H9 (cell line): ENCODE results near the gene RGP1. TPM values are rescaled to one million over a fixed set of nuclear protein-coding genes. Genes with fewer than 3 reads are reported as not detected.

ENCODE experiments used
- DNase-seq: peaks from one replicate; pipeline ENCODE4 v3.0.0-alpha.2; 2017
- H2AFZ ChIP-seq: one replicate; pipeline ENCODE4 v1.6.1; 2013; ENCODE audit warnings: mild to moderate bottlenecking, low read length, control low read depth, moderate library complexity
- H2AK5ac ChIP-seq: 2 replicates; pipeline ENCODE4 v1.6.1; 2013; ENCODE audit warnings: low read length, control low read depth, mixed read lengths; ENCODE audit not compliant: insufficient read length
- H2BK120ac ChIP-seq: one replicate; pipeline ENCODE4 v1.6.1; 2013; ENCODE audit warnings: low read depth, mild to moderate bottlenecking, low read length, control low read depth, inconsistent platforms; ENCODE audit not compliant: poor library complexity, severe bottlenecking
- H2BK12ac ChIP-seq: 2 replicates; pipeline ENCODE4 v1.6.1; 2013; ENCODE audit warnings: low read length, control low read depth, mixed read lengths, low read depth; ENCODE audit not compliant: insufficient read length
- H2BK15ac ChIP-seq: 2 replicates; pipeline ENCODE4 v1.6.1; 2013; ENCODE audit warnings: low read depth, low read length, control low read depth
- H2BK20ac ChIP-seq: one replicate; pipeline ENCODE4 v1.6.1; 2013; ENCODE audit warnings: low read depth, mild to moderate bottlenecking, low read length, control low read depth, inconsistent platforms; ENCODE audit not compliant: poor library complexity, severe bottlenecking
- H2BK5ac ChIP-seq: 2 replicates; pipeline ENCODE4 v1.6.1; 2013; ENCODE audit warnings: low read length, control low read depth, mixed read lengths; ENCODE audit not compliant: insufficient read length
- H3K14ac ChIP-seq: 2 replicates; pipeline ENCODE4 v1.6.1; 2013; ENCODE audit warnings: low read length, control low read depth; ENCODE audit not compliant: insufficient read depth
- H3K18ac ChIP-seq: 2 replicates; pipeline ENCODE4 v1.6.1; 2013; ENCODE audit warnings: low read depth, mild to moderate bottlenecking, mixed read lengths, low read length, control low read depth; ENCODE audit not compliant: insufficient read length
- H3K23ac ChIP-seq: 2 replicates; pipeline ENCODE4 v1.6.1; 2013; ENCODE audit warnings: low read length, control low read depth, mixed read lengths, low read depth; ENCODE audit not compliant: insufficient read length
- H3K23me2 ChIP-seq: 2 replicates; pipeline ENCODE4 v1.6.1; 2013; ENCODE audit warnings: low read depth, mild to moderate bottlenecking, mixed read lengths, low read length, control low read depth; ENCODE audit not compliant: insufficient read length, poor library complexity, severe bottlenecking
- H3K27ac ChIP-seq: 2 replicates; pipeline ENCODE4 v1.5.1; 2013; ENCODE audit warnings: low read length, control low read depth, mixed read lengths, low read depth; ENCODE audit not compliant: insufficient read length
- H3K27me3 ChIP-seq: 2 replicates; pipeline ENCODE4 v1.6.1; 2013; ENCODE audit warnings: low read length, control low read depth, inconsistent platforms; ENCODE audit not compliant: insufficient read depth
- H3K4ac ChIP-seq: 2 replicates; pipeline ENCODE4 v1.6.1; 2013; ENCODE audit warnings: low read depth, mild to moderate bottlenecking, control low read depth, inconsistent platforms, low read length, moderate library complexity
- H3K4me1 ChIP-seq: 2 replicates; pipeline ENCODE4 v1.6.1; 2013; ENCODE audit warnings: low read length, control low read depth, inconsistent platforms; ENCODE audit not compliant: insufficient read depth
- H3K4me2 ChIP-seq: 2 replicates; pipeline ENCODE4 v1.6.1; 2013; ENCODE audit warnings: low read length, control low read depth, mixed read lengths; ENCODE audit not compliant: insufficient read length, insufficient read depth
- H3K56ac ChIP-seq: 2 replicates; pipeline ENCODE4 v1.6.1; 2013; ENCODE audit warnings: low read depth, mild to moderate bottlenecking, mixed read lengths, low read length, control low read depth; ENCODE audit not compliant: insufficient read length
- H3K79me1 ChIP-seq: 2 replicates; pipeline ENCODE4 v1.6.1; 2013; ENCODE audit warnings: low read depth, mild to moderate bottlenecking, moderate library complexity, low read length, control low read depth, inconsistent platforms; ENCODE audit not compliant: insufficient read depth, poor library complexity, severe bottlenecking
- H3K79me2 ChIP-seq: 2 replicates; pipeline ENCODE4 v1.6.1; 2013; ENCODE audit warnings: low read length, control low read depth, inconsistent platforms; ENCODE audit not compliant: insufficient read depth
- H3K9ac ChIP-seq: 2 replicates; pipeline ENCODE4 v1.6.1; 2013; ENCODE audit warnings: low read length, control low read depth, mixed read lengths; ENCODE audit not compliant: insufficient read length; ENCODE audit errors: extremely low read depth
- H3K9me3 ChIP-seq: one replicate; pipeline ENCODE4 v1.6.1; 2013; ENCODE audit warnings: low read depth, low read length, inconsistent platforms; ENCODE audit not compliant: control insufficient read depth
- H3T11ph ChIP-seq: one replicate; pipeline ENCODE4 v1.6.1; 2013; ENCODE audit warnings: mild to moderate bottlenecking, low read length, control low read depth, inconsistent platforms
- H4K20me1 ChIP-seq: one replicate; pipeline ENCODE4 v1.6.1; 2013; ENCODE audit not compliant: control insufficient read depth, insufficient read length, insufficient read depth
- H4K5ac ChIP-seq: 2 replicates; pipeline ENCODE4 v1.6.1; 2013; ENCODE audit warnings: low read depth, mild to moderate bottlenecking, mixed read lengths, low read length, control low read depth; ENCODE audit not compliant: insufficient read length
- H4K8ac ChIP-seq: replicated peaks from 2 replicates; pipeline ENCODE4 v1.6.1; 2013; ENCODE audit warnings: low read length, control low read depth, mixed read lengths, low read depth; ENCODE audit not compliant: insufficient read length
- H4K91ac ChIP-seq: 2 replicates; pipeline ENCODE4 v1.6.1; 2013; ENCODE audit warnings: low read depth, mild to moderate bottlenecking, moderate library complexity, mixed read lengths, low read length, control low read depth; ENCODE audit not compliant: insufficient read length
- H3K27ac Mint-ChIP-seq, 3 experiments: 2 replicates in 2 of 3; 3 replicates in 1 of 3; pipeline ENCODE4 v1.8.0; 2020 to 2021; ENCODE audit warnings: mixed read lengths in 3 of 3, mild to moderate bottlenecking in 1 of 3, moderate library complexity in 1 of 3
- H3K27me3 Mint-ChIP-seq: 2 replicates; pipeline ENCODE4 v1.8.0; 2021; ENCODE audit warnings: low read depth, mild to moderate bottlenecking, moderate library complexity, mixed read lengths
- H3K36me3 Mint-ChIP-seq, 3 experiments: 2 replicates in 2 of 3; 3 replicates in 1 of 3; pipeline ENCODE4 v1.8.0; 2020 to 2021; ENCODE audit warnings: low read depth in 3 of 3, mixed read lengths in 3 of 3; ENCODE audit not compliant: insufficient read depth in 1 of 3
- H3K4me1 Mint-ChIP-seq, 2 experiments: 2 replicates each; pipeline ENCODE4 v1.8.0; 2020; ENCODE audit warnings: mixed read lengths in 2 of 2
- H3K4me3 Mint-ChIP-seq, 2 experiments: 2 replicates in 1 of 2; 3 replicates in 1 of 2; pipeline ENCODE4 v1.8.0; 2020 to 2021; ENCODE audit warnings: mild to moderate bottlenecking in 2 of 2, mixed read lengths in 2 of 2, moderate library complexity in 1 of 2
- H3K9me3 Mint-ChIP-seq, 2 experiments: 2 replicates in 1 of 2; 3 replicates in 1 of 2; pipeline ENCODE4 v1.8.0; 2020; ENCODE audit warnings: mild to moderate bottlenecking in 2 of 2, mixed read lengths in 2 of 2, moderate library complexity in 1 of 2
- WGBS: extraction: QIAGEN DNeasy Blood & Tissue Kit; methylation state at CpG from one replicate; pipeline ENCODE4 v1.1.7; 2013; ENCODE audit warnings: missing lambda C conversion rate, low lambda C conversion rate, mixed read lengths; ENCODE audit not compliant: insufficient read length; ENCODE audit errors: extremely low coverage; 5-methylcytosine and 5-hydroxymethylcytosine counted together
- total RNA-seq: library from RNA; stranded (reverse); gene quantifications from 2 replicates; pipeline ENCODE4 v1.2.1, GENCODE V29; 2021
- TF ChIP-seq, protein P1 (sequence below): fragments of 200-600 bp; sonication (generic); conservative IDR thresholded peaks from 3 replicates; pipeline ENCODE4 v1.8.0; 2021; ENCODE audit warnings: antibody characterized with exemption, mild to moderate bottlenecking

The RGP1 gene
- total RNA-seq, 1 experiment from 2014 or later = 25.7 TPM

DNA sequence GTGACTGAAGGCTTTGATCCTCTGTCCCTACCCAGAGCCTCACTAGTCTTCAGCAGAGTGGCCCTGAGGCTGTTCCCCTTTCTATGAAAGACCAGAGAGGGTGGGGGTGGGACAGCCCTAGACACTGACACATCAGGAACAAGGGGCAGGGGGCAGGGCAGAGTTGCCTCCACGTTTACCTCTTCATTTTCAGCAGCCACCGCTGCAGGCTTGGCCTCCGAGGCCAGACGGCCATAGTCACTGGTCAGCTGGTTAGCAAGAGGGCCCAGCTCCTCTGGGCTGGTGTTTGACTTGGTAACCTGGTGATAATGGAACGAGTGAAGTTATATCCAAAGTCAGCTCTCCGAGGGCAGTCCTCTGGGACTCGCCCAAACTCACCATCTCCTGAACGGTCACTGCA, 43.7 kb upstream of the RGP1 start:
- H4K5ac ChIP-seq = no peak overlapping the region
- no peak overlapping the region for H2BK20ac ChIP-seq
- H3T11ph ChIP-seq = no peak overlapping the region
- H3K23ac ChIP-seq = no peak overlapping the region
- Mint-ChIP-seq H3K36me3 (peaks cover 3 to 56% (median 47%) of the 10 kb centered on the region in 3 experiments), H3K9me3 (no peaks in the 10 kb centered on the region), H3K27me3 (no peaks in the 10 kb centered on the region), H3K4me3 (no peak overlapping the region), H3K27ac (no peak overlapping the region; a peak in 1 of 7 replicates), H3K4me1 (no peaks in the 10 kb centered on the region)
- no peak overlapping the region for H3K14ac ChIP-seq
- H3K4me1 ChIP-seq = no peaks in the 10 kb centered on the region
- H3K27ac ChIP-seq = no peak overlapping the region
- H2BK5ac ChIP-seq = no peak overlapping the region
- no peaks in the 10 kb centered on the region for H3K27me3 ChIP-seq
- no peak overlapping the region for H3K9ac ChIP-seq
- no peak overlapping the region for H4K8ac ChIP-seq
- DNase-seq = no peak
- no peak overlapping the region for H3K4me2 ChIP-seq
- H2BK12ac ChIP-seq = no peak overlapping the region
- no CpG with 5 or more reads among the region's 8 CpGs for WGBS
- no peaks in the 10 kb centered on the region for H4K20me1 ChIP-seq
- no peaks in the 10 kb centered on the region for H3K23me2 ChIP-seq
- H2BK120ac ChIP-seq = no peak overlapping the region
- TF ChIP-seq, protein P1, sequence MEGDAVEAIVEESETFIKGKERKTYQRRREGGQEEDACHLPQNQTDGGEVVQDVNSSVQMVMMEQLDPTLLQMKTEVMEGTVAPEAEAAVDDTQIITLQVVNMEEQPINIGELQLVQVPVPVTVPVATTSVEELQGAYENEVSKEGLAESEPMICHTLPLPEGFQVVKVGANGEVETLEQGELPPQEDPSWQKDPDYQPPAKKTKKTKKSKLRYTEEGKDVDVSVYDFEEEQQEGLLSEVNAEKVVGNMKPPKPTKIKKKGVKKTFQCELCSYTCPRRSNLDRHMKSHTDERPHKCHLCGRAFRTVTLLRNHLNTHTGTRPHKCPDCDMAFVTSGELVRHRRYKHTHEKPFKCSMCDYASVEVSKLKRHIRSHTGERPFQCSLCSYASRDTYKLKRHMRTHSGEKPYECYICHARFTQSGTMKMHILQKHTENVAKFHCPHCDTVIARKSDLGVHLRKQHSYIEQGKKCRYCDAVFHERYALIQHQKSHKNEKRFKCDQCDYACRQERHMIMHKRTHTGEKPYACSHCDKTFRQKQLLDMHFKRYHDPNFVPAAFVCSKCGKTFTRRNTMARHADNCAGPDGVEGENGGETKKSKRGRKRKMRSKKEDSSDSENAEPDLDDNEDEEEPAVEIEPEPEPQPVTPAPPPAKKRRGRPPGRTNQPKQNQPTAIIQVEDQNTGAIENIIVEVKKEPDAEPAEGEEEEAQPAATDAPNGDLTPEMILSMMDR = no peak
- no peak overlapping the region for H2AFZ ChIP-seq
- H3K79me1 ChIP-seq = no peaks in the 10 kb centered on the region
- H4K91ac ChIP-seq = no peak overlapping the region
- no peak overlapping the region for H2AK5ac ChIP-seq
- no peak overlapping the region for H2BK15ac ChIP-seq
- H3K18ac ChIP-seq = no peak overlapping the region
- H3K79me2 ChIP-seq = no peaks in the 10 kb centered on the region
- H3K4ac ChIP-seq = no peak overlapping the region
- no peak overlapping the region for H3K56ac ChIP-seq
- no peaks in the 10 kb centered on the region for H3K9me3 ChIP-seq
